GM18511 (cell line): Measurements from ENCODE around the gene PRRC2B.
"Not testable (repeated sequence)": the region's sequence is repeated elsewhere in the genome, so short reads cannot be mapped to it uniquely, and the experiment has no call there.

Source experiments
- ATAC-seq: cut with Tn5 transposase; IDR thresholded peaks from one replicate; pipeline ENCODE4 v1.9.1; 2021; ENCODE audit warnings: mild to moderate bottlenecking, moderate library complexity; ENCODE audit not compliant: unreplicated experiment

The PRRC2B gene

DNA sequence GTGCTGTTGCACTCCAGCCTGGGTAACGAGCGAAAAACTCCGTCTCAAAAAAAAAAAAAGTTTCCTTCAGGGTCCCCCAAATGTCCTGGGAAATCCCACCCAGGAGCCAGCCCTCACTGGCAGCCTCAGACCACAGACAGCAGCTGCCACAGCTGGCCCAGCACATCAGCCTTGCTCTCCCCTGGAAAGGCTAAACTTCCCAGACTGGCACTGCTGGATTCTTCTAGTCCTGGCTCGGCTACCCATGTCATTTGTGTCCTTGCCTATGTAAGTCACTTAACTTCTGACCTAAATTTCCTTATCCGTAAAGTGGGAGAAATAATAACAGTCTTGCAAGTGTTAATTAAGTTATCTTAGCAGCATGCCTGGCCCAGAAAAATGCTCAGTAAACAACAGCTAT, 8.6 kb upstream of the PRRC2B start:
- ATAC-seq: no peak

DNA sequence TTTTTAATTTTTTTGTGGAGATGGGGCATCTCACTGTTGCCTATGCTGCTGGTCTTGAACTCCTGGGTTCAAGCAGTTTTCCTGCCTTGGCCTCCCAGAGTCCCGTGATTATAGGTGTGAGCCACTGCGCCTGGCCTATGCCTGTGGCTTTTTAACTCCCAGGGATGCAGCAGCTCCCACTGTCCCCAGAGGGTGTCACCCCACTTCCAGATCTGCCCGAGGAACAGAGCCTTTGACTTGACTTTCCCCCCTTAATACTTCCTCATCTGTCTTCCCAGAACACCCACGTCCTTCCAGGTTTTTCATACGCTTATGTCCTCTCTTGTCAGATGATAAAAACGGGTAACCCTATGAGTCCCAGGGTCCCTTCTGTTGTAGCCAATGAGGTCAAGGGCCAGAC, 7.6 kb upstream of the PRRC2B start:
- ATAC-seq: no peak

DNA sequence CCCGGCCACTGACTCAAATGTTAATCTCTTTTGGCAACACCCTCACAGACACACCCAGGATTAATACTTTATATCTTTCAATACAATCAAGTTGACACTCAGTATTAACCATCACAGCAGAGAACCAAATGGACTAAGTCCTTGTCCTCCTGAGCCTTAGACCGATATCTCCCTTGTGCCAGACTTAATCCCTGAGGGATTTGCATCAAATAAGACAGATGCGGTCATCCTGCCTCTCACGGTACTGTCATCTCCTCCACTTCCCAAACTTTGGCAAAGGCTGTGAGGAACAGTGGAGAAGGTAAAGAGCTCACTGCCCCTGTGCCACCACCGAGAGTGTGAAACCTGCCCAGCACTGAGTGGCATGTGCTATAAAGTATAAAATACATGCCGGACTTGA, 6.5 kb upstream of the PRRC2B start:
- no peak for ATAC-seq

DNA sequence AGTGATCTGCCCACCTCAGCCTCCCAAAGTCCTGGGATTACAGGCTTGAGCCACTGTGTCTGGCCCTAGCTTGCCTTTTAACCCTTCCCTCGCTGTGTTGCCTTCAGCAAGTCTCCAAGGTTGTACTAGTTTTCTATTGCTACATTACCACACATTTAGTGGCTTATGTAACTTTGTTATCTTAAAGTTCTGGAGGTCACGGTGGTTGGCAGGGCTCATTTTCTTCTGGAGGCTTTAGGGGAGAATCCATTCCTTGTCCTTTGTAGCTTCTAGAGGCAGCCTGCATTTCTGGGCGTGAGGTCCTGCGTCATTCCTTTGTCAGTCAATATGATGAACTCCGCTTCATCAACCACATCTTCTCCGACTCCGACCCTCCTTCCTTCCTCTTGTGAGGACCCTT, 2.9 kb upstream of the PRRC2B start:
- no peak for ATAC-seq

DNA sequence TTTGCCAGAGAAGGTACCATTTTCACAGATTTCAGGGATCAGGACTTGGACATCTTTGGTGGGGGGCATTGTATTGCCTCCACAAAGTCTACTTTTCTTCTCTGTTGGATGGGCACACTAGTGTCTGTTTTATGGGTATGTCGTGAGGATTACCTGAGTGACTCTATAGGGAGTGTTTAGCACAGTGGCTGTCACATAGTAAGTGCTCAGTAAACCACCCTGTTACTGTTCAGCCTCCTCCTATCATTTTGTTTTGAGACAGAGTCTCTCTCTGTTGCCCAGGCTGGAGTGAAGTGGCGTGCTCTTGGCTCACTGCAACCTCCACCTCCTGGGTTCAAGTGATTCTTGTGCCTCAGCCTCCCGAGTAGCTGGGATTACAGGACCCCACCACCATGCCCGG, 2.4 kb upstream of the PRRC2B start:
- no peak for ATAC-seq

DNA sequence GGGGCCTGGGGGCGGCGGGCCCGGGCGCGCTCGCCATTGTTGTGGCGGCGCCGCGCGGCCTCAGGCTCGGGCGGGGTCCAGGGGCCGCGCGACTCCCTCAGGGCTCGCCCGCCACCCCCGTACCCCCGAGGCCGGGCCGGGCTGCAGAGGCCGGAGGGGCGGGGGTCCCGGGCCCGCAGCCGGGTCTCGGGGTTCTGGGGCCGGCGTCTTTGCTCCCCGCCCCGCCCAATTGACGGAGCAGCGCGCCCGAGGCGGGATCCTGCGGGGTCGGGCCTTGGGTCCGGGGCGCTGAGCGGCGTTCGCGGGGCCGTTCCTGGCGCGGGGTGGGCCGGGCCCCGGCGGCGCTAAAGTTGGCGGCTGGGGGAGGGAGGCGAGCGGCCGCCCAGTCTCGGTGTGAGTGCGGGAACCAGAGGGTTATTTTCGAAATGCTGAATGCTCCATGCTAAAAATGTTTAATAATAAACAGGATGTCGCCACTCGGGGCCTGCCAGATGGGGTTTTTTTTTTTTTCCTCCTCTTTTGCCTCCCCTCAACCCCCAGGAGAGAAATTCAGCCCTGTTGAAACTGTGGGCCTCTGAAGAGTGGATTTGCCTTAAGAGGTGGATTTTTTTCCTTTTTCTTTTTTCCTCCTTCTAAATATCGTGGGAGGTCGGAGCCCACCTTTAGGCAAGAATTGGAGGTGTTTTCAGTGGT, 724 bp downstream of the PRRC2B start:
- ATAC-seq: peak; percentile 34

DNA sequence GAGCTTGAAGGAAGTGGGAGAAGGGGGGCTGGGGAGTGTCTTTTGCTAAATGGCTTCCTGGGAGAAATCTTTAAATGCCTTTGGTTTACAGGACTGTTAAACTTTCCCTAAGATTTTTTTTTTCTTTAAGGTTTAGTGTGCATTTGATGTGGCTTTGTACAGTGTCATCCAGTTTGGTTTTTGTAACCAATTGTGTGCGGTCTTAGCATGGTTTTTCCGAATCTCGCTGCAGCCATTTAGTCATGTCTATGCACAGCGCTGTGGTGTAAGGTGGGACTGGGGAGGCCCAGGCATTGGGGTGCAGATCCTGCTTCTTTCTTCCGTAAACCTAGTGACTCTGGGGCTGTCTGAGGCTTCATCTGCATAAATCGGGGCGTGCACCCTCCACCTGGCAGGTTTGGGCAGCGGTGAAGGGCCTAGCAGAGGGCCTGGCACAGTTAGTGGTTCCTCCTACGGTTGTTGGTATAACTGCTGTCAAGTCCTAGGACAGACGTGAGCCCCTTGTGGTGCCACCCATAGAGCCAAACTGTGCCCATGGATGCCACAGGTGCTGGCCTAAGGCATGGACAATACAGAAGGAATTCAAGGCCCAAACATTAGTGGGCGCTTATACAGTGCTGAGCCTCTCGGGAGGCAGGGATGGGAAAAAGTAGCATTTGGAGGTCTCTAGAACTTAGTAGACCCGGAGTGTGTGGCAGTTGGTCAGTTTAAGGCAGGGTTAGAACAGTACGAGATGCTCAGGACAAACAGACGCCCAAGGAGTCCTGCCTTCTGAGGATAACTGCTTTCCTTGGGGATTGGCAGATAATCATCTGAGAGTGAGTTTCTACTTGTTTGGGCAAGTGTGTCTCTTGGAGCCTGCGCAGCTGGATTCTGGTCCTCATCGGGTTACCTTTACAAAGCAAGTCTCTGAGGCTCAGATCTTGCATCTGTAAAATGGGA, 1.5 kb downstream of the PRRC2B start:
- ATAC-seq: peak; percentile 39

DNA sequence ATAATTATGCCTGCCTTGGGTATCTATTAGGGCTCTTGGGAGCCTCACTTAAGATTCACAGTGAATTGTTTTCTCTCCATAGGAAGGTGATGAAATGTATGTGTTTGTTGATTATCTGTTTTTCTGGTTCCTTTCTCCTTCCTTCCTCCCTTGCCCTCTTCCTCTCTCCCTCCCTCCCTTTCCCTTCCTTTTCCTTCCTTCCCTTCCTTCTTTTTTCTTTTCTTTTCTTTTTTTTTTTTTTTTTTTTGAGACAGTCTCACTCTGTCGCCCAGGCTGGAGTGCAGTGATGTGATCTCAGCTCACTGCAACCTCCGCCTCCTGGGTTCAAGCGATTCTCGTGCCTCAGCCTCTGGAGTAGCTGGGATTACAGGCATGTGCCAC, 2.2 kb downstream of the PRRC2B start:
- ATAC-seq: not testable (repeated sequence)

DNA sequence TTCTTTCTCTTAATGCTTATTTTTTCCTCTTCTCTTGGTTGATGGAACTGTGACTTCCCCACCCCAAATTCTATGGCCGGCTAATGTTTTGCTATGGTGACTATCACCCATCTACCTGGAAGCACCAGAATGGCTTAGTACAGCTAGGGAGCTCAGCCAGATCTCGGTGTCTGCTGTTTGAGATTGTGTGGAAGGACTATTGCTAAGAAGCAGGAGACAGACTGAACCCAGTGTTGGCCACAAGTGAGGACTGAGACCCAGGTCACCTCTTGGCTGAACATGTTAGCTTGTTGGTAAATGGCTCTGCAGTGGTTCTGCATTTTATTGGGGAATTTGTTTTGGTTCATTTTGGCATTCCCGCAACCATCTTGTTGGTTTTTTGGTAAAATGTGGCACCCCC, 2.7 kb downstream of the PRRC2B start:
- ATAC-seq: no peak

DNA sequence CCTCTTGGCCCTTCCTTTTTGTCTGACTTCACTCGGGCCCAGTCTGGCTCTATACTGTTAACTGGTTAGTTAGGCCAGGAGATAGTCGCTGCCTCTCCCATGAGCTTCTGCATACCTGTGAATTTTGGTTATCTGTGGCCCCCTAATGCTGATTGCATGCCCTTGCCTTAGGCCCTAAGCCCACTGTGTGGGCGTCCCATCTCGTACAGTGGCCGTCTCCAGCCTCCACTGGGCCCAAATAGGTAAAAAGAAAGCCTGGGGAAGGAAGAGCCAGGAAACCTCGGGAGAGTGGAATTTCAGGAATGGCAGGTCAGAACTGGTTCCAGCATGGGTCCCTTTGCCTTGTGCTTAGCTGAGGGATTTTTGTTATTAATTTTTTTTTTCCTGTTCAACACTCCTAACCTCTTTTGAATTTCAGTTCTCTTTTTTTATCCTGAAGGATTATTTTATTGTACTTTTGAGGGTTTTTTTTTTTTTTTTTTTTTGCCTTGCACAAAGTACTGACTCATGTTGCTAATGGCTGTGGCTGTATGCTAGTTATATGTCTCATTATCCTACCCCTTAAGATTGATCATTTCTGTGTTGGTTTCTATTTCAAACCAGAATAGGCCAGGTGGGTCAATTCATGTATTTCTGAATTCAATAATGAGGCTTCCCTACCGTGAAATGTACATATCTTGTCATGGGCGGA, 3.4 kb downstream of the PRRC2B start:
- ATAC-seq: no peak

DNA sequence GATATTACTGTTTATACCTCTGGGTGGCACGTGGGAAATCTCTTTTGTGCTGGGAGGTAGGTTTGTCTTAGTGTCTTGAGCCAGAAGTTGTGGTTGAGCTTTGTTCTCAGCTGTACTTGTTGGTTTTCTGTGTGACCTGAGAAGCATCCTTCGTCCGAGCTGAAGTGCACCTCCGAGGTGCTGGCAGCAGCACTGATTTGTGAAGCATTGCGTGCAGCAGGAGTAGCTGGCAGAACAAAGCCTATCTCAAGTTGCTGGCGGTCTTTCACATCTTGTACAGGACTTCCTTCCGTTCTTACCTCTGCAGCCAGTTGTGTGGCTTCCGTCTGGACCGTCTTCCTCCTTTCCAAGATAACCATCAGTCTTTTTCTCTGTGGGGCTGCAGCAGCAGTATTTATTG, 4.3 kb downstream of the PRRC2B start:
- ATAC-seq: peak; percentile 31

DNA sequence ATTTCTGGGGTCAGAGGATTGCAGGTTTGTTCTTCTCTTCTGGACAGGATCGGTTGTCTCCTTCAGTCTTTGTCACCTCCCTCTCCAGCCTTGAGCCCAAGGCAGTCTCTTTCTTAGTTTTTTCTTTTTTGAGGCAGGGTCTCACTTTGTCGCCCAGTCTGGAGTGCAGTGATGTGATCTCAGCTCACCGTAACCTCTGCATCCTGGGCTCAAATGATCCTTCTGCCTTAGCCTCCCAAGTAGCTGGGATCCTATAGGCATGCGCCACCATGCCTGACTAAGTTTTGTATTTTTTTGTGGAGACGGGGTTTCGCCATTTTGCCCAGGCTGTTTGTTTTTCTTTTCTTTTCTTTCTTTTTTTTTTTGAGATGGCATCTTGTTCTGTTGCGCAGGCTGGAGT, 6.1 kb downstream of the PRRC2B start:
- ATAC-seq: no peak

DNA sequence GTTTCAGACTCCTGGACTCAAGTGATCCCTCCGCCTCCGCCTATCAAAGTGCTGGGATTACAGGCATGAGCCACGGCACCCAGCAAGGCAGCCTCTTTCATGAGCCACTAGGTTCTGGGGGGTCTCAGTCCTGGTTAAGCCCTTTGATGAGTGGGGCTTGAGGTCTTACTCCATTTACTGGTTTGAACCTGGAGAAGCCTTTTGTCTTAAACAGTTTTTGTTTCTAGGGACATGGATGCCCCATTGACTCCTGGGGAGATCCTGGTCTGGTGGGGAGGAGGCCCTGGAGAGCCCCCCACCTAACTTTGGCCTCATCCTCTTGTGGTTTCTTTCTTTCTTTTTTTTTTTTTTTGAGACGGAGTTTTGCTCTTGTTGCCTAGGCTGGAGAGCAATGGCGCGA, 6.7 kb downstream of the PRRC2B start:
- no peak for ATAC-seq

DNA sequence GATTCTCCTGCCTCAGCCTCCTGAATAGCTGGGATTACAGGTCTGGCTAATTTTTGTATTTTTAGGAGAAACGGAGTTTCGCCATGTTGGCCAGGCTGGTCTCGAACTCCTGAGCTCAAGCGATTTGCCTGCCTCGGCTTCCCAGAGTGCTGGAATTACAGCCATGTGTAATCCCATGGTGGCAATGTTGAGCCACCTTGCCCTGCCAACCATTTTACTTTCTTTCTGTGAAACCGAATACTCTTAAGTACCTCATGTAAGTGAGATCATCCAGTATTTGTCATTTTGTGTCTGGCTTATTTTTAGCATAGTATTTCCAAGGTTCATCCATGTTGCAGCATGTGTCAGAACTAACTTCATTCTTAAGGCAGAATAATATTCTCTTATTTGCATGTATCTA, 8.2 kb downstream of the PRRC2B start:
- no peak for ATAC-seq

DNA sequence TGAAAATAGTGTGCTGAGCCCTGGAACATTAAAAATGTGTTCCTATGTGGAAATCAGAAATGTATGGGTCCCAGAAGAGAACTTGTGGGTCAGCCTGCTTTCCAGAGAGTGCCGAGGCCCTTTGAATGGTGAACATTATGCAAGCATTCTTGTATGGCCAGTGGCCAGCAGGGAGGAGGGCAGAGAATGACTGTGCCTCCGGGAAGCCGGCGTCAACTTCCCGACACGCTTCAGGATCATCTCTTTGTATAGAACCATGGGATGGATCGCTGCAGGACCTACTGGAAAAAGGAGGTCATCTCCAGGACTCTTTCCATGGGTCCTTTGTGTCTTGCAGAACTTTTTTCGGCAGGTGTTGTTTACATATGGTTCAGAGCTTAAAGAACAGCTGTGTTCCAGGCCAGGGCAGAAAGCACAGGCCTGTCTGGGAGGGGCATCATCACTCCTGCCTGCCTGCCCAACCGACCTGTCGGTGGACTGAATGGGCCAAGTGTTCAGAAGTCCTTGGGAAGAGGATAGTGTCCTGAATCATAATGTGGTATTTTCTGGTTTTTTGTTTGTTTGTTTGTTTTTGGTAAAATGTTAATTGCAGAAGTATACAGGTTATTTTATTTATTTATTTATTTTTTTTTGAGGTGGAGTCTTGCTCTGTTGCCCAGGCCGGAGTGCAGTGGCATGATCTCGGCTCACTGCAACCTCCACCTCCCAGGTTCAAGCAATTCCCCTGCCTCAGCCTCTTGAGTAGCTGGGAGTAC, 9.0 kb downstream of the PRRC2B start:
- no peak for ATAC-seq

DNA sequence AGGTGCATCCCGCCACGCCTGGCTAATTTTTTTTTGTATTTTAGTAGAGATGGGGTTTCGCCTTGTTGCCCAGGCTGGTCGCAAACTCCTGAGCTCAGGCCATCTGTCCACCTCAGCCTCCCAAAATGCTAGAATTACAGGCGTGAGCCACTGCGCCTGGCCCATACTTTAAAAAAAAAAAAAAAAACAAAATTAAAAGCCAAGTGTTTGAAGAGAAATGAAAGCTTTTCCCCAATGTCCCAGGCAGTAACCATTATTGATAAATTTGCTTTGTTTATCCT, 9.5 kb downstream of the PRRC2B start:
- ATAC-seq: no peak

DNA sequence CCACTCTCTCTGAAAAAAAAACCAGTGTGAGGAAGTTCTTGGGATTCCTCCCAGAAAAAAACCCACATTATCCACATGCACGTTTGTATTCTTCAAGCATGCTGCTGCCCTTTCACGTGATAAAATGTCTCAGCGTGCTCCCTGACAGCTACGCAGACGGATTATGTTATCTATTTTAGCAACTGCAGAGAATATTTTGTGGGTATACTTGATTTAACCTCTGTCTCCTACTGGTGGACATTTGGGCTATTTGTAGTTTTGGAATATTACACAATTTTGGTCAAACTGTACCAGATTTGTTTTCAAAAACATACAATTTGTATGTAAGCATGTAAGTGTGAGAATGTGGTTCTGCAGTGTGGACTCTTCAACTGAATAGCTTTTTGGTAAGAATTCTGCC, 10.7 kb downstream of the PRRC2B start:
- ATAC-seq: no peak

DNA sequence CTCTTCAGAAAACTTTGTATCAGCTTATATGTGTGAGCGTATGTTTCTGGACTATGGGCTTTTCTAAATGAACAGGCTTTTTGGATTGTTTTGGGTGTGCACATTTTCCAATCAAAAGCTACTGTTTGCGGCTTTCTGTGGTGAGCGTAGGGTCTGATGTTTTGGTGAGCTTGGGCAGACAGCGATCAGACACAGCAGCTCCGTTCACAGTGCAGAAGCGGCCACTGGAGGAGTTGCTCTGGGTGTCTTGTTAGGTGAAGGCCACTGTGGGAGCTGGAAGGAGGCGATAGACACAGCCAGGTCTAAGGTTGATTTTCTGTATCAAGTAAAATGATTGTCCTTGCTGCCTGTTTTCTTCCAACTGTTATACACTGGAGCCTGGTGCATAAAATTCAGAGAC, 11.1 kb downstream of the PRRC2B start:
- ATAC-seq: no peak

DNA sequence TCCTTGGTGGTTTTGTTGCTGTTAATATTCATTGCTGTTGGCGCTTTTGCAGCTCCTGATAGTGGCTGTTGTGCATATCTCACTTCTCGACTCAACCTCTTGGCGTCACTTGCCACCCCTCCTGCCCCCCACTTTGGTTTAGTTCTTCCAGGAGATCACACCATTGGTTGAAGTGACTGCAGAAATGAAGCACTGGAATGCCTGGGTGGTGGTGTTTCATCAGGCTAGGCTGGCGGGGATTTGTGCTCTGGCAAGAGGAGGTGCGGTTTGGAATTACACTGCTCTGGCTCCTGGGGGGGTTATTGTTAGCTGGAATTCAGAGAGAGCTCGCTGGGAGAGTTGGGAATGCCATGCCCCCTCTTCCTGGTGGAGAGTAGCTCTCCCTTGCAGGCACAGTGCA, 11.5 kb downstream of the PRRC2B start:
- no peak for ATAC-seq

DNA sequence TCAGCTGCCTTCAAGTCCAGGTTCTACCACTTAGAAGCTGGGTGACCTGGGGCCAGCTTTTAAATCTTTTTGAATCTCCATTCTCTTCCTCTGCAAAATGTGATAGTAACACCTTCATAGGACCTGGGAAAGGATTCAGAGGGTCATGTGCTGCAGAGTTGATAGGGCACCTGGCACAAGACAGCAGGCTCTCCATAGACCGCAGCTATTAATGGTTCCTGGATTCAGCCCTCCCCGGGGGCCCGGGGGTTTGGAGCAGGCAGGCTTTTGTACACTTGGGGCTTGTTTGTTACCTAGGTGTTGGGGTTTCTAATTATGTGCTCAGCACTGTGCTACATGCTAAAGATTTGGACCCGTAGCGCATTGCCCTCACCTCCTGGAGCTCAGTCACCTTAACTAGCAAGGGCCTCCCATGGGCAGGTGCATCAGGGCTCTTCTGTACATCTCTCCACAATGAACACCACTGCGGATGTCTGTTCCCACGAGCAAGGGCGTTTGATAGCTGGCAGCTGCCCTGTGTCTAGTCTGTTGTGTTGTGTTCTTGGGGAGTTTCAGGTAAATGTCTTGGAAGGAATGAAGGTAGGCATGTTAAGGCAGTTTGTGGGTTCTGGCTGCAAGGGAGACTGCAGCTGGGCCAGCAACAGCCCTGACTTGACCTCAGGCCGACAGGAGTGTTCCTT, 12.1 kb downstream of the PRRC2B start:
- ATAC-seq: no peak
